Eye (tissue), 1 donor: ENCODE measurements around the gene ABHD17A.
A peak's percentile ranks its signal among the peaks of the same experiment; 100 is the strongest.

Experiments
- DNase-seq: peaks from one replicate; pipeline ENCODE4 v3.0.0-alpha.2; 2015

ABHD17A gene

DNA sequence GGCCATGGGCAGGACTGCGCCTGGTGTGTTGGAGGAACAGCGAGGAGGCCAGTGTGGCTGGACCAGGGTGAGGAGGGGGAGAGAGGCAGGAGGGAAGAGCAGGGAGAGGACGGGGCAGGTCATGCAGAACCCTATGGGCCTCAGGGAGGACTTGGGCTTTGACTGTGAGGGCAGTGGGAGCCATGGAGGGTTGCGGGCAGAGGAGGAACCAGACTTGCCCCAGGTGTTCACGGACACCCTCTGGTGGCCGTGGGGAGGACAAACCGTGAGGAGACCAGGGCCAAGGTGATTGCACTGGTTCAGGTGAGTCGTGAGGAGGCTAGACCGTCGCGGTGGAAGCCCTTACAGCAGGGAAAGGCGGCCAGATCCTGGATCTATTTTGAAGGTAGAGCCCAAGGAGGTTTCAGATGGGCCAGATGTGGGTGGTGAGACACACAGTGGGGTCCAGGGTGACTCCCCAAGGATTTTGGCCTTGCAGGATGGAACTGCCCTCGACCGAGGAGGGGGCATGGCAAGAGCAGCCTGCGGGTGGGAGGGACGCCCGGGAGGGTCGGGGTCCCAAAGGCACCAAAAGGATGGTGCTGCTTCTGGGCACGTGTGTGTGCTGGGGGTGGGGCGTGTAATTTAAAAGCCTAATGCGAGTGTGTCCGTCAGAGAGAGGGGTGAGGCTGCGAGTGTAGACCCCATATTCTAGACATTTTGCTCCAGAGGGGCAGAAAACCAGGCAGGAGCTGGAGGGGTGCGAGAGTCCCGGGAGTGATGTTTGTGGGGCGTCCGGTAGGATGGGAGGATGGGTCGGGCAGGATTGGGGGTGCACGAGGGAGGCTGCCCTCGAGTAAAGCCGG is 34.3 kb downstream of the ABHD17A start:
- DNase-seq: no peak

DNA sequence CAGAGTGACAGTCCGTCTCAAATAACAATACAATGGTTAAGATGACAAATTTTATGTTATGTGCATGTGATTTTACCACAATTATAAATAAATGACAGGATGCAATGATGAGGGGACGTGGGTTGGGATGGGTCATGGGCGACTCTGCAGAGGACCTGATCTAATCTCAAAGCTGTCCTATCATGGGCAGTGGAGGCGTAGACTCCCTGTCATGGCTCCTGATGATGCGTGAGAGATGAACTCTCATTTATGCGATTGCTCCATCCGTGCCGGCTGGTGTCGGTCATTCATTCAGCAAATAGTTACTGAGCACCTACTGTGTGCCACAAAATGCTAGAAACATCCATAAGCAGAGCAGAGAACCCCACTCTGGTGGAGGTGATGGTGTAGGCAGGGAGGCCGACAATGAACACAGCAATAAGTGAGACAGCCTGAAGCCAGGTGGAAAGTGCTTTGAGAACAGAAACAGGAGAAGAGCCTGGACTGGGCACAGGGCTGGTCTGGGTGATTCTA is 35.4 kb downstream of the ABHD17A start:
- DNase-seq: no peak

DNA sequence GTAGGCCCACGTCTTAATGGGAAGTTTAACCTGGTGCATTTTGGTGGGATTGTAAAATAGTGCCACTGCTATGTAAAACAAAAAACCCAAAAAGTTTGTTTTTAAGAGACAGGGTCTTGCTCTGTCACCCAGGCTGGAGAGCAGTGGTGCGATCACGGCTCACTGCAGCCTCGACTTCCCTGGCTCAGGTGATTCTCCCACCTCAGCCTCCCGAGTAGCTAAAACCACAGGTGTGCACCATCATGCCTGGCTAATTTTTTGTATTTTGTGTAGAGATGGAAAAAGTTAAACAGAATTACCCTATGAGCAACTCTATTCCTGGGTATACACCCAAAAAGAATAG is 36.2 kb downstream of the ABHD17A start:
- DNase-seq: no peak

DNA sequence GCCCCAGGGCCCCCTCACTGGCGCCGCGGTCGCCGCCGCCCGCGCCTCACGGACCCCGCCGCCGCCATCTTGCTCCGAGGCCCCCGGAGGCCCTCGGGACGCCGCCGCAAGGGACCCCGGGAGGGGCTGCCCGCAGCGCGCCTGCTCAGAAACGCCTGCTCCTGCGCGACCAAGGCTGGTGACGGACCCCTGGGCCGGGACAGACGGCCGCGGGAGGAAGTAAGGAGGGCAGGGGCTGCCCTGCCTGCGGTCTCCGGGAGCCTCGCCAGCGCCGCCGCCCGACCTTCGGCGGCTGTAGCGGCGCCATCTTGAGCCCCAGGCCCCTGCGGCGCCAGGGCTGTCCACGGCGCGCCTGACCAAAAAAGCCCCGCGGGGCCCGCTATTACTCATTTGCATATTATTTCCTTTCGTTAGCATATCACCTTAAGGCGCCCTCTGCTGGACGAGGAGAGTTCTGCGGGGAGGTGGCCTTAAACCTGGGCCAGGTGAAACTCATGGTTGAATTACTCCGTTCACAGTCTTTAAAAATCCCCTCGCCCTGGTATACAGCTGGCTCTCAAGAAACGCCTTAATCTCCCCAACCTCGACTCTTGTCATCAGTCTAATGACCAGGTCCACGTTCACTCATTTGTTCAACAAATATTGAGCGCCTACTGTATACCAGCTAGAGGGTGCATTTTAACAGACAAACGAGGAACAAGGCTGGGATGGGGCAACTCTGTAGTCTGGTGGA is 36.7 kb downstream of the ABHD17A start, which contains the start of gene REXO1:
Gene REXO1 (minus strand): TSS at position 85 of the 733 bp plus-strand sequence. CDS start 125 bp downstream, outside the sequence.
- peak; percentile 99 for DNase-seq

DNA sequence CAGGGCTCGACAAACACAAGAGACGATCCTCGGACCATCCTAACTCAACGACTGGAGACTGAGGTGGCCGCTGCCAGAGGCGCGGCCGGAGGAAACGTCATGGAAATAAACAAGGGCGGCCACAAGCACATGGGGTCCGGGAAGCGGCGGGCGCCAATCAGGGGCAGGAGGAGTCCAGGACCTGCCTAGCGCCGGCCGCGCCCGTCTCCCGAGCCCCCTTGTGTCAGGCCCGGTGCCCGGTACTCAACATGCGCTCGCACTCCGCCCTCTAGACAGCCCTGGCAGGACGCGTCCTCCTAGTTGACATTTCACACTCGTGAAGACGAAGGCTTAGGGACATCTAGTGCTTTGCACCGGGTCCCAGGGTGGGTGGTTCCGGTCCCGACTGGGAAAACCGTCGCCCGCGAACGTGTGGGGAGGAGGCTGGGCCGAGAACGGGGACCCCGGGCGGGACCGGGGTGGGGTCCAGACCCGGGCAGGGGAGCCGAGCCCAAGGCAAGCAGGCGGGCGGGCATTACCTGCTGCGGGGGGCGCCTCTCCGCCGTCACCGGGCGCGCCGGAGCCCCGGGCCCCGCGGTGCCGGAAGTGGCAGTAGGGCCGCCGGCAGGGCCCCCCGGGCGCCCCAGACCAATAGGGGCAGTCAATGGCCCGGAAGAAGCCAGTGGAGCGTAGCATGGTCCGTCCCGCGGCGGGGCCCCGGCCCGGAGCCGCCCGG is 37.5 kb downstream of the ABHD17A start:
- peak; percentile 34 for DNase-seq

DNA sequence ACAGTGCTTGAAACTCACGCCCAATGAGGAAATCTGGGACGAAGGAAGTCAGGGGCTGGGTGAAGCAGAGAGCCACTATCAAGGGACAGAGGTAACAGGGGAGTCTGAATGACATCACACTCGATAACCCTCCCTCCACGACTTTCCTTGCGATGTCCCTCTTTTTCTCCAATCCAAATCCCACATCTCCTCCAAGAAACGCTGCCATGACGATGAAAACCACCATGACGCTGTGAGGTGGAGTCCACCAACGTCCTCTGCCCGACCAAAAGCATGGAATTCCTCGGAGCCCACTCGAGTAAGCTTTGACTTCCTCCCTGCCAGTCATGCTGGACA is 38.0 kb downstream of the ABHD17A start:
- DNase-seq: no peak

DNA sequence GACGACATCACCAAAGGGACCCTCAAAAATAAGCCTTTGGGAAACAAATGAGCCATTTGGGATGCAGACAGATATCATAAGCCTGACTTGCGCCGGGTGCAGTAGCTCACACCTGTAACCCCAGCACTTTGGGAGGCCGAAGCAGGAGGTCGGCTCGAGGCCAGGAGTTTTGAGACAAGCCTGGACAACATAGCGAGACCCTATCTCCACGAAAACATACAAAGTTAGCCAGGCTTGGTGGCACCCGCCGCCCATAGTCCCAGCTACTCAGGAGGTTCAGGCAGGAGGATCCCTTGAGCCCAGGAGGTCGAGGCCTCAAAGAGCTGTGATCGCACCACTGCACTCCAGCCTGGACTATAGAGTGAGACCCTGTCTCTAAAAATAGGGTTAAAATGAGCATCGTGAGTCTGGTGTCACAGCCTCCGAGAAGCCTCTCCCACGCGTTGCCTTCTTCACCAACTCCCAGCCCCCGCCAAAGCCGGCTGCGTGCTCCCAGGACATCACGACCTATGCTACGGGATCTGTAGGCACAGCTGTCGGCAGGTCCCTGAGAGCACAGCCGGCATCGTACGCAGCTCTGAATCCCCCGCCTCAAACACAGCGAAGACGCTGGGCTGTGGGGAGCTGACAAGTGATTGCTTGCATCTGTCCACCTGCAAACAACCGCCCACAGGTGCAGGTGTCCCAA is 38.6 kb downstream of the ABHD17A start:
- DNase-seq: no peak

DNA sequence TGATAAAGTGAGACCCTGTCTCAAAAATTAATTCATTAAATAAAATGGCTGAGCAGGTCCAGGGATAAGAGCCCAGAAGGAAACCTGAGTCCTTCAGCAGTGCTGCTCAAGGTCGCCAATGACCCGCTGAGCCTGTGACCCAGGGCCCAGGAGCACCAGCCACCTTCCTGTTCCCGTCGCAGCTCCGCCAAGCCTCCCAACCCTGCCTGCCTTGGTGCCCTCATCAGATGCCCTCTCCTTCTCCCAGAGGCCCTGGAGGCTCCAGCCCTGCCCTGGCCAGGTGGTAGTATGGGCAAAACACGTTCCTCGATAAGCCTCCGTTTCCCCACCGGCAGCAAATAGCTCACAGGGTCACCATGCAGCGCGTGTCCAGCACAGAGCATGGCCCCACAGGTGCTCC is 39.7 kb downstream of the ABHD17A start:
- no peak for DNase-seq

DNA sequence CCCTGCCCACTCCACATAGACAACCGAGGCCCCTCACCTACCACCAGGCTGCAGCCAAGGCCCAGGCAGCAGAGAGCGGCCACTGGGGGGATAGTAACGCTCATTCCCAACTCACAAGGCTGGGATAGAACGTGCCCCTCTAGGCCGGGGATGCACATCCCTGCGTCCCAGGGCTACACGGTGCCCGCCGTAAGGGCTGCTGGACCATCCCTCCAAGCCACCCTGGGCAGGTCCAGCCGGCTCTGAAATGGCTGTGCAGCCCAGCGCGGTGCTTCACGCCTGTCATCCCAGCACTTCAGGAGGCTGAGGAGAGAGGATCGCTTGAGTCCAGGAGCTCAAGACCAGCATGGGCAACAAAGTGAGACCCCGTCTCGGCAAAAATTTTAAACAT is 40.2 kb downstream of the ABHD17A start:
- no peak for DNase-seq

DNA sequence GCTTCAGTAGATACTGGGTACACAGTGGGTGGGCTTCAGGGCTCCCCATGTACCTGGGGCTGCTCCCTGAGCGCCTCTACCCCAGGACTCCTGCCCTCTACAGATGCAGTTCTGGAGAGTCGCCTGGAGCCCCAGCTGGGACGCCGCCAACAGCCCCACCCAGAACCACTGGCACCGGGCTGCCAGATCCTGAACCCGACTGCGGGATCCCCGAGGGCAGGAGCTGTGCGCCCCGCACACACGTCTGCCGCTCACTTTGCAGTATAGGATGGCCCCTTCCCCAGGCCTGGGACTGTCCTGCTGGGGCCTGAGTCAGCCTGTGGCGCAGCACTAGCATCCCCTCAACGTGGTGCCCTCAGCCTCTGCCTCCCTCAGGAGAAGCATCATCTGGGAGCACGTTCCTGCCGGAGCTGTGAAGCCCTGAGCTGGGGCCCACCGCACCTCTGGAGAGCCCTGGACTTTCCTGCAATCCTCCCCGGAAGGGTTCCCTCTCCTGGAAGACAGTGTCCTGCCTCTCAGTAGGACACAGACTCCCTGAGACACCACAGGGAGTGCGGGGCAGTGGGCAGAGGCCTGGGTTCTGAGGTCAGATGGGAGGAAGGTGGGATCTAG is 40.7 kb downstream of the ABHD17A start:
- DNase-seq: no peak

DNA sequence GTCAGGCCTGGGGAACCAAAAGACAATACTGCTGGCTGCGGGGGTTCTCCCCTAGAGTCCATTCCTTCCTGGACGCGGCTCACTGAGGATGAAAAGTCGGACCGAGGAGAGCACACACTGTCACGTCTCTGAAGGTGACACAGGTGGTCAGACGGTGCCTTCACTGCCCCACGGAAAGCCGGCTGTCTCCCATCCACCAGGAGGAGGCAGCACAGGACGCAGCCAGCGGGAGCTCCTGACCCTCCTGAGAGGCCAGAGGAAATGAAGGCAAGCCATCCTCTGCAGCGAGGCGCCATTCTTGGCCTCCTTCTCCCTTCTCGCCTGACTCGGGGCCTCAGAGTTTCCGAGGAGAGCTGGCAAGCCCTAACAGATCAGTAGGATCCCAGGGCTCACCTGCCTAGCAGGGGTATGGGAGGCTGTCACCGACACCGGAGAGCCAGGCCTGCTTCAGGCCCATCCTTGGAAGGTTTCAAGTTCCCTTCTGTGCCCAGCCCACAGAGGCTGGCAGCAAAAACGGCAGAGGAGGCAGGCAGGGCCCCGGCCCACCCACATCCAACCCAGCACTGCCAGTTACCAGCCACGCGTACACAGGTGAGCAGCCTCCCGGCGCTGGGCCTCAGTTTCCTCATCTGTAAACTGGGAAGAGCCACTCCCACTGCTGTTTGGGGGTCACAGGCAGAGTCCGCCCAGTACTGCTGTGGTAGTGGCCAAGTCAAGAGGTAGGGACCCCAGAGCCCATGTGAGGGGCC is 41.5 kb downstream of the ABHD17A start:
- DNase-seq: no peak

DNA sequence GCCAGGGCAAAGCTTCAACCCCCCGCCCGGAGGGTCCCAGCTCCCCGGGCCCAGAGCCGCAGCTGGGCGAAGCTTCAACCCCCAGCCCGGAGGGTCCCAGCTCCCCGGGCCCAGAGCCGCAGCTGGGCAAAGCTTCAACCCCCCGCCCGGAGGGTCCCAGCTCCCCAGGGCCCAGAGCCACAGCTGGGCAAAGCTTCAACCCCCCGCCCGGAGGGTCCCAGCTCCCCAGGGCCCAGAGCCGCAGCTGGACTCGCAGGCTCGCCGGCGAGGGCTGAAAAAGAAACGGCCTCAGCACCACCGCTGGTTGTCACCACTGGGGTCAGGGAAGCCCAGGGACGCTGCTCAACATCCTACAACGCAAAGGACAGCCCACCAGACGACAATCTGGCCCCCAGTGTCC is 42.2 kb downstream of the ABHD17A start:
- DNase-seq: no peak

DNA sequence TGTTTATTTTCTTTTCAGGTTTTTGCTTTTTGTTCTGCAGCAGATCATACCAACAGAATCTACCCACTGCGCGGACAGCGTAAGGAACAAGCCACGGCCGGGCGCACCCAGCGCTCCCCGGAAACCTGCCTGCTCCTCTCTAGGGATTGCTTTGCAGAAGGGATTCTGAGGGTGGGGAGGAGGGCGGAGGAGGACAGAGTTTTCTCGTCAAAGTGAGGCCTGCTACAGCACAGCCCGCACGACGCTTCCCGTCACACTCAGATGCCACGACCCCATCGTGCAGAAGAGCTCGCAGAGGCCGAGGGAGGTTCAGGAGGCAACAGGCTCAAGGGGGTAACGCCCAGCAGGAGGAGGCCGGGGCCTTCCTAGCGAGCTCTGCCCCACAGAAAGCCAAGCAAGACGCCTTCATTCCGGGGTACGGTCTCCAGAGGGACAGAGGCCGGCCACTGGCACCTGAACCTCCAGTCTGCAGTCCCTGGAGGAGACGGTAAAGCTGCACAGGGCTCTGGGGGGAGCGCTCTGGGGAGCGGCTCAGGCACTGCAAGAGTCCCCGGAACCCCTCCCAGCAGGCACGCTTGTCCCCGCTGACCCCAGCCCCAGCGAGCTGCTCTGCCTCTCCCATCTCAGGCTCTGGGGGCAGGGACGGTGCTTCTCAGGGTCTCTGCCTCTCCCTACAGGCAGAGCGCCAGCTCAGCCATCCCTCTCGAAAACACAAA is 43.9 kb downstream of the ABHD17A start:
- DNase-seq: no peak

DNA sequence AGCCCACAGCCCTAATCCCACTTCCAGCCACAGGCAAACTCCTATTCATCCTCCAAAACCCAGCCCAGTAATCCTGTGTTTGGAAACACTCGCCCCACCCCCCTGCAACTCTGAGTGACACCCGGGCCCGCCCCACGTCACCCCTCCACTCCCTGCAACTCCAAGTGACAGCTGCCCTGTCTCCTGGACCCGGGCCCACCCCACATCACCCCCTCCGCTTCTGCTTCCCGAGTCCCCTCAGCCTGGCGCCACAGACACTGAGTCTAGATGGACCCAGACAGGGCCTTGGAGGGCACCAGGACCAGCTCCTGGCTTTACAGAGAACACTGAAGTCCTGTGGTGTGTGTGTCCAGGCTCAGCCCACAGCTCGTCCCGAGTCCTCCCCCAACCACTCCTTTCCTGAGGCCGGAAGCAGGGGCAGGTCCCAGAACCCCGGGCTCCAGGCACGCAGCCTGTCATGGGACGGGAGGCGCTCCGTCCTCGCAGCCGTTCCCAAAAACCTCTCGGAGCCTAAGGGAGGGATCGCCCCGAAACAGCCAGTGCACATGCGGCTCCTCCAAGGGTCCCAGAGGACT is 44.7 kb downstream of the ABHD17A start:
- DNase-seq: no peak

DNA sequence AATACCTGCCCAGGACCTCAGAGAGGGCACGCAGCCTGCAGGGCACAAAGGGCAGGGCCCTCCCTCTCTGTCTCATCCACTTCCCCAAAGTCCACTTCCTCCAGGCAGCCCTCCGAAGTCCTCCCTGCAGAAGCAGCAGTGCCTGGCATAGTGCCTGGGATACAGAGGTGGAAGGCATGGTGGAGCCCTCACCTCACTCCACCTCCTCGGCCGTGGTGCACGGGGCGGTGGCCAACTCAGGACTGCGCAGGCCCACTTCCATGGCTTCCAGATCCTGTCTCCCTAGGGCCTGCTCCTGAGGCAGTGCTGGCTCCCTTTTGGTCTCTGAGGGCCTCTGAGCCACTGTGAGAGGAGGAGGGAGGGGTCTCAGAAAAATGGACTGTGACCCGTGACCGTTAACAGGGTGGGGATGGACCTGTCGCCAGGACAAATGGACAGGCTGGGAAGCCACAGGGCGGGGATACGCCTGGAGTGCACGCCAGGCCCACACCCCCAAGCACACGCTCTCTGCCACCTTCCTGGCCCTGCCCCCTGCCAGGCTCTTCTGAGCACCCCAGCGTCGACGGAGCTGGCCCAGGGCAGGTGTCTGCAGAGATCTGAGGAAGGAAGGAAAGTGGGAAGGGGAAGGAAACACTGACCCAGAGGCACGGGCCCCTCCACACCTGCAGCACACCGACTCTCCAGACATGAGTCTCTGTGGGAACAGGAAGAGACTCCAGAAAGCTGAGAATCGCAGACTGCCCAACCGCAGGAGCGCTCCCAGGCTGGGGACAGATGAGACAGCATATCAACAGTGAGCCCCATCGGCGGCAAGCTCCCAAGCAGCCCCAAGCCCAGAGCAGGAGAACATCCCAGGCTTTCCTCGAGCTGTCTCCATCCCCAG is 45.4 kb downstream of the ABHD17A start:
- DNase-seq: no peak

DNA sequence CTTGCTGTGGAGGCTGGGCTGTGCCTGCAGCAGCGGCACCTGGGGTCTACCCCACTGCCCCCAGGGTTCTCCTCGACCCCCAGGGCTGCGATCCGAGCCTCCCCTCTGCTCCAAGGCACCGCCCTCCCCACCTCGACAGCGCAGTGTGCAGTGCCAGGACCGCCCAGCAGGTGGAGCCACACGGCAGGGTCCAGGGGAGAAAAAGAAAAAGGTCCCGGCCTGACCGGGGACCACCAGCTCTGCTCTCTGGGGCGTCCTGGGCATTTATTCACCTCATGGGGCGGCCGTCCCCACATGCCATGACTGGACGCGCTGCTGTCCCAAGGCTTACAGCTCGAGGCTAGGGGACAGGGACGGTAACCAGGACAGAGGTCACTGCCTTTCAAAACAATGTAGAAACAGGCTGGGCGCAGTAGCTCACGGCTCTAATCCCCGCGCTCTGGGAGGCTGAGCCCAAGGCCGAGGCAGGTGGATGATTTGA is 47.6 kb downstream of the ABHD17A start:
- DNase-seq: peak; percentile 77

DNA sequence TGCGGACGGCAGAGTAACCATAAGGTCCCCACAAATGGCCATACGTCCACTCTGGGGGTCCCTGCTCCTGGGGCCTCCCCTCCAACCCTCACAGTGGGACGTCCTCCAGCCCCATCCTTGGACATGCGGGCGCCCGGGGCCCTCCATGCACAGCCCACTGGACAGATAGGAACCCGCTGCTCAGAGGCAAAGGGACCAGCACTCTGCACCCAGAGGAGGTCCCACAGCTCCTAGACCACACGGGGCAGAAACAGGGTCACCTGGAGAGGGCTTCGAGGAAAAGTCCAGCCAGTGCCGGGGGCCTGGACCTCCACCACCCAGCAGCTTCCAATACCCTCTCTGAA is 48.1 kb downstream of the ABHD17A start:
- DNase-seq: no peak

DNA sequence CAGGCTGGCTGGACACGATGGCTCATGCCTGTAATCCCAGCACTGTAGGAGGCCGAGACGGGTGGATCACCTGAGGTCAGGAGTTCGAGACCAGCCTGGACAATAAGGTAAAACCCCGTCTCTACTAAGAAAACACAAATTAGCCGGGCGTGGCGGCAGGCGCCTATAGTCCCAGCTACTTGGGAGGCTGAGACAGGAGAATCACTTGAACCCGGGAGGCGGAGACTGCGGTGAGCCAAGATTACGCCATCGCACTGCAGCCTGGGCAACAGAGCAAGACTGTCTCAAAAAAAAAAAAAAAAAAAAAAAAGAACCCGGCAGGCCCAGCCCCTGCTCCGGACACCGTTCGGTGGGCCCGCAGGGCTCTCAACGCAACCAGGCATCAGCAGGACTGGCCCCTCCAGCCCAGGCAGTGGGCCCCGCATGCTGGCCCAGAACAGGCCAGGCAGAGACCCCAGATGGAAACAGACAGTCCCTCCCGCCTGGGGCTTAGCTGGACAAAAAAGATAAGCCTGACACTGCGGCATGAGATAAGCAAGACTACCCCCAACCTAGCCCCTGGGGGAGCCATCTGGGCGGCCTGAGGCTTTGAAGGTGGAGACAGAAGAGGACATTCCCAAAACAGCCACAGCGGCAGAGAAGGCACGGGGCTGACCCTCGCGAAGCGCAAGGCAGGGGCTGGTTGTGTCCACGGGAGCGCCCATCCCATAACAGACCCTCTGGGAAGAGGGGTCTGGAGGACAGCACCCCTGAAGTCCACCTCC is 48.7 kb downstream of the ABHD17A start:
- no peak for DNase-seq

DNA sequence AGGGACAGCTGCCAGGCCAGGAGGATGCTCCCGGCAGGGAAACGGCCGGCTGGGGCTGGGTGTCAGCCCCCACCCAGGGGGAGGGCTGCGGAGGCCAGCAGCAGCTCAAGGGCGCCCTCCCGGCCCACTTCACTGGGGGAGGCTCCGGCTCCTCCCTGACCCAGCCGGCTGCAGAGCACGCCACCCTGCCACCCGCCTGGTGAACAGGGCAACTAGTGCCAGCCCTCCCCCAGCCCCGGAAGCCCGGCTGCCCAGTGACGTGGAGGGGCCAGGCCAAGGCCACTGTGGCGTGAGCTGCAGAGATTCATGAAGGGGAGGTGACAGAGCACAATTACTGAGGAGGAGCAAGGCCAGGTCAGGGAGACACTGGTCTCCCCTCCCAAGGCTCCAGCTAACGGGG is 51.8 kb downstream of the ABHD17A start:
- DNase-seq: no peak
